GM12891 (cell line): ENCODE measurements around the gene KIAA0825.

Experiments
- PAX5 ChIP-seq: IDR thresholded peaks from 2 replicates; pipeline ENCODE4 v1.6.1; 2011; ENCODE audit warnings: low read length, moderate library complexity, mild to moderate bottlenecking; ENCODE audit not compliant: insufficient read depth, severe bottlenecking
- POLR2A ChIP-seq: IDR thresholded peaks from 2 replicates; pipeline ENCODE4 v1.6.1; 2011; ENCODE audit warnings: low read depth, low read length, control low read depth
- POLR2AphosphoS5 ChIP-seq: IDR thresholded peaks from 2 replicates; pipeline ENCODE4 v1.6.1; 2011; ENCODE audit warnings: low read depth, low read length, control low read depth
- POU2F2 ChIP-seq: IDR thresholded peaks from 2 replicates; pipeline ENCODE4 v1.6.1; 2011; ENCODE audit warnings: low read depth, mild to moderate bottlenecking, control low read depth, low read length, moderate library complexity
- SPI1 ChIP-seq: IDR thresholded peaks from 2 replicates; pipeline ENCODE4 v1.6.1; 2011; ENCODE audit warnings: low read depth, low read length, control low read depth
- TAF1 ChIP-seq: IDR thresholded peaks from 2 replicates; pipeline ENCODE4 v1.6.1; 2011; ENCODE audit warnings: low read depth, low read length, control low read depth

DNA sequence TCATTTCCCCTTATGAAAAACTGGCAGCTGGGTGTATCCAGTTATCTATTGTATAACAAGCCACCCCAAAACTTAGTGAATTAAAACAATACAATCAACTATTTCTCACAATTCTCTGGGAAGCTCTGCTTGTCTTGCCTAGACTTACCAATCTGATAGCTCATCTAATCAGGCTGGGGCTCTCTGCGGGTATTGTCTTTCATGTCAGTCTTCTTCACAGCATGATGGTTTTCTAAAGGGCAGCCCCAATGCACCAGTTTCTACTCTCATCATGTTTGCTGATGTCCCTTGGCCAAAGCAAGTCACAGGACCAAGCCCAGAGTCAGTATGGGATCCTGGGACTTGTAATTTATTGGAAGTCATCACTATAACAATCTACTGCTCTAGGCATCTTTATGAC lies 433.5 kb downstream of the KIAA0825 start:
- TF ChIP-seq POLR2A (no peak), PAX5 (no peak), TAF1 (no peak), POLR2AphosphoS5 (no peak), SPI1 (no peak), POU2F2 (no peak)
